Type B pancreatic cell (in vitro differentiated cells): ENCODE results near the gene BRMS1L. TPM values are rescaled to one million over a fixed set of nuclear protein-coding genes. Genes with fewer than 3 reads are reported as not detected.
"Not testable (repeated sequence)": the region's sequence is repeated elsewhere in the genome, so short reads cannot be mapped to it uniquely, and the experiment has no call there.

Experiments
- DNase-seq: peaks from one replicate; pipeline ENCODE4 v3.0.0; 2021; ENCODE audit warnings: mixed read lengths; ENCODE audit not compliant: unreplicated experiment; ENCODE audit errors: extremely low spot score
- H3K27ac Mint-ChIP-seq: 2 replicates; pipeline ENCODE4 v1.8.0; 2021; ENCODE audit warnings: mild to moderate bottlenecking, mixed read lengths
- H3K27me3 Mint-ChIP-seq: 2 replicates; pipeline ENCODE4 v1.8.0; 2021; ENCODE audit warnings: mixed read lengths
- H3K36me3 Mint-ChIP-seq: 2 replicates; pipeline ENCODE4 v1.8.0; 2021; ENCODE audit warnings: mixed read lengths
- H3K4me1 Mint-ChIP-seq: one replicate; pipeline ENCODE4 v1.8.0; 2021; ENCODE audit warnings: mixed read lengths; ENCODE audit not compliant: unreplicated experiment
- H3K4me3 Mint-ChIP-seq: 2 replicates; pipeline ENCODE4 v1.8.0; 2021; ENCODE audit warnings: mild to moderate bottlenecking, mixed read lengths
- H3K9me3 Mint-ChIP-seq: 2 replicates; pipeline ENCODE4 v1.8.0; 2021; ENCODE audit warnings: mixed read lengths
- total RNA-seq: library from RNA; stranded (reverse); gene quantifications from 2 replicates; pipeline ENCODE4 v1.2.1, GENCODE V29; 2021; ENCODE audit warnings: low replicate concordance
- TF ChIP-seq, protein P1 (sequence below): fragments of 200-600 bp; sonication (generic); conservative IDR thresholded peaks from 2 replicates; pipeline ENCODE4 v1.5.0; 2021; ENCODE audit warnings: antibody characterized with exemption, mild to moderate bottlenecking

The BRMS1L gene
- total RNA-seq, 1 donor from 2014 or later: 14.6 TPM

DNA sequence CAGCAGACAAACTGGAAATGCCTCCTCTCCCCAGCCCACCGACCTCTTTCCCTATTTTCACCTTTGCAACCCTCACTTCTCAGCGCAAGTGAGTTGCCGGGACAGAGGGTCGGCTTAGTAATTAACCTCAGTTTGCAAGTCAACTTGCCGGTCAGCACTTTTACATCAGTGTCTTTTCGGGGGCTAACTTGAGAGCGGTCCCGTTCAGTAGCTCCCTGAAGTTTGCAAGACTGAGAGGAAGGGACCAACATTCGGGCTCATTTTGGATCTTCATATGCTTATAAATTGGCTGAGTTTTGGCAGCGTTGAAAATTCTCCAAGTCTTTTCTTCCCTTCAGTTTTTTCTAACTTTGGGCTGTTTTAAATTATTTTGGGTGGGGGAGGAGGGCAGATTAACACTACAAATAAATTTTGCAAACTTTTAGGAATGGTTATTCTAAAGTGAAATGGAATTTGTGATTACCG is 846 bp downstream of the BRMS1L start:
- no peaks in the 10 kb centered on the region for H3K9me3 Mint-ChIP-seq
- peaks cover 18% of the 10 kb centered on the region for H3K4me1 Mint-ChIP-seq
- no peak for DNase-seq
- H3K27me3 Mint-ChIP-seq: no peaks in the 10 kb centered on the region
- peak overlapping the region; percentile 91 for H3K4me3 Mint-ChIP-seq
- H3K36me3 Mint-ChIP-seq: no peaks in the 10 kb centered on the region
- H3K27ac Mint-ChIP-seq: peak overlapping the region; percentile 83
- TF ChIP-seq, protein P1, sequence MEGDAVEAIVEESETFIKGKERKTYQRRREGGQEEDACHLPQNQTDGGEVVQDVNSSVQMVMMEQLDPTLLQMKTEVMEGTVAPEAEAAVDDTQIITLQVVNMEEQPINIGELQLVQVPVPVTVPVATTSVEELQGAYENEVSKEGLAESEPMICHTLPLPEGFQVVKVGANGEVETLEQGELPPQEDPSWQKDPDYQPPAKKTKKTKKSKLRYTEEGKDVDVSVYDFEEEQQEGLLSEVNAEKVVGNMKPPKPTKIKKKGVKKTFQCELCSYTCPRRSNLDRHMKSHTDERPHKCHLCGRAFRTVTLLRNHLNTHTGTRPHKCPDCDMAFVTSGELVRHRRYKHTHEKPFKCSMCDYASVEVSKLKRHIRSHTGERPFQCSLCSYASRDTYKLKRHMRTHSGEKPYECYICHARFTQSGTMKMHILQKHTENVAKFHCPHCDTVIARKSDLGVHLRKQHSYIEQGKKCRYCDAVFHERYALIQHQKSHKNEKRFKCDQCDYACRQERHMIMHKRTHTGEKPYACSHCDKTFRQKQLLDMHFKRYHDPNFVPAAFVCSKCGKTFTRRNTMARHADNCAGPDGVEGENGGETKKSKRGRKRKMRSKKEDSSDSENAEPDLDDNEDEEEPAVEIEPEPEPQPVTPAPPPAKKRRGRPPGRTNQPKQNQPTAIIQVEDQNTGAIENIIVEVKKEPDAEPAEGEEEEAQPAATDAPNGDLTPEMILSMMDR: no peak

DNA sequence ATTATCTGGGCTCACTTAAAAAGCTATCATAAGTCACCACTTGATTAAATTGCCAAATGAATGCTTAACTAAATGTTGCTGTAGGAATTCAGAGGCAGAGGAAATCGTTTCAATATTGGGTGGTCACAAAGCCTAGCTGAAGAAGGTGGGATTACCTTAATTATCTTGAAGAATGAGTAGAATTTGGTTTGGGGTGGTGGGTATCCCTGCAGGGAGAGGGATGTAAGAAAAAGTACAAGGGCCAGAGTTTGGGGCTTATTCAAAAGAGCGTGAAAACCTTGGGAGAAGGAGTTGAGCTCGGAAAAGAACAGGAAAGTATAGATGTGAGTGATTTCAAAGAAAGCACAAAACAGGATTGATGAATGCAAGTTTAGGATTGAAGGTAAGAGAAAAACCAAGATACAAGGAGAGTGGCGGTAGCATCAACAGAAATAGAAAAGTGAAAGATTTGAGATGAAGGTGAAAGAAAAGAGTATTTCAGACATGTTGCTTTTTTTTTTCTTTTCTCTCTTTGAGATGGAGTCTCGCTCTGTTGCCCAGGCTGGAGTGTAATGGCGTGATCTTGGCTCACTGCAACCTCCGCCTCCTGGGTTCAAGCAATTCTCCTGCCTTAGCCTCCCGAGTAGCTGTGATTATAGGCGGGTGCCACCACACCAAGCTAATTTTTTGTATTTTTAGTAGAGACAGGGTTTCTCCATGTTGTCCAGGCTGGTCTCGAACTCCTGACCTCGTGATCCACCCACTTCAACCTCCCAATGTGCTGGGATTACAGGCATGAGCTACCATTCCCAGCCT is 1.7 kb downstream of the BRMS1L start:
- H3K27ac Mint-ChIP-seq: no peak overlapping the region
- H3K4me1 Mint-ChIP-seq: peaks cover 18% of the 10 kb centered on the region
- H3K27me3 Mint-ChIP-seq: no peaks in the 10 kb centered on the region
- H3K4me3 Mint-ChIP-seq: peak overlapping the region; percentile 91
- TF ChIP-seq, protein P1: no peak
- no peak for DNase-seq
- H3K9me3 Mint-ChIP-seq: no peaks in the 10 kb centered on the region
- no peaks in the 10 kb centered on the region for H3K36me3 Mint-ChIP-seq

DNA sequence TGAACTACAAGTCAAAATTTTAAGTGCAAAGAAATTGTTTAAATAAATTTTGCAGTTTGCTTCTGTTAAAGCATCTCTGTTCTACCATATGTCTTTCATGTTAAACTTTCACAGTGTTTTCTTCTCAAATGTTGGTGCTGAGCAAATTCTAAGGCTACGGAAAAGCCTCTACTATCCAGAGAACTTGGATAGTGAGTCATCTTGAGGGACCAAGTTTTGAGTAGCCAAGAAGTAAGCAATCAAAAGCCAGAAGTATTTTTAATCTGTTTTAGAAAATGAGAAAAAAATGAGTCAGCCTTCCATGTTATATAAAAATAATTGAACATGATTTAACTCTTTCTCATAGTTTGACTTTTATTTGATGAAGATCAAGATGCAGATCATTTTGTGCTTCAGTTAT is 3.3 kb downstream of the BRMS1L start:
- Mint-ChIP-seq H3K4me3 (no peak overlapping the region), H3K36me3 (peaks cover 7% of the 10 kb centered on the region), H3K27ac (no peak overlapping the region), H3K27me3 (no peaks in the 10 kb centered on the region), H3K4me1 (peaks cover 18% of the 10 kb centered on the region), H3K9me3 (no peaks in the 10 kb centered on the region)
- TF ChIP-seq, protein P1: no peak
- no peak for DNase-seq

DNA sequence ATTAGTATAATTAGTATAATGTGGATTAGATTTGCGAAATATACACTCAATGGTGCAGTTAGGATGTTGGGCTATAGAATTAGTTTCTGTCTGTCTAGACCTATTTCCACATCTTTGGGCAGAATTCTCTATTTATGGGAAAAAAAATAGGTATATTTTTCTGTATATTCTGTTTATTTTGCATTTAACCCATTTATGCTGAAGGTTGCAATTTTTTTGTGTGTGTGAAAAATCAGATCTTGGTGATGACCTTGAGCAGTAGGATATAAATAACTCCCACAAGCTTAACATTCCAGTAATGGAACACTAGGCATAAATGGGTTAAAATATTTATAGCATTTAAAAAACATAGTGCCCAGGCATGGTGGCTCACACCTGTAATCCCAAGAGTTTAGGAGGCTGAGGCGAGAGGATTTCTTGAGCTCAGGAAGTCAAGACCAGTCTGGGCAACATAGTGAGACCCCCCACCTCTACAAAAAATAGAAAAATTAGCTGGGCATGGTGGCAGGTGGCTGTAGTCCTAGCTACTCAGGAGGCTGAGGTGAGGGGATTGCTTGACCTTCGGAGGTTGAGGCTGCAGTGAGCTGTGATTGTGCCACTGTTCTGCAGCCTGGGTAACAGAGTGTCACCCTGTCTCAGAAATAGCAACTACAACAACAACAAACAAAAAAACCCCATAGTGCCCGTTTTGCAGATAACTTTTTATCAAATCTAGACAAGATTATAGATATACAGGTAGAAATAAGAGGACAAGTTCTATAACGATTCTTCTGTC is 9.3 kb downstream of the BRMS1L start:
- peaks cover 46% of the 10 kb centered on the region for H3K36me3 Mint-ChIP-seq
- no peak overlapping the region for H3K4me3 Mint-ChIP-seq
- TF ChIP-seq, protein P1: no peak
- no peak overlapping the region for H3K27ac Mint-ChIP-seq
- no peaks in the 10 kb centered on the region for H3K4me1 Mint-ChIP-seq
- H3K27me3 Mint-ChIP-seq: no peaks in the 10 kb centered on the region
- no peaks in the 10 kb centered on the region for H3K9me3 Mint-ChIP-seq
- no peak for DNase-seq

DNA sequence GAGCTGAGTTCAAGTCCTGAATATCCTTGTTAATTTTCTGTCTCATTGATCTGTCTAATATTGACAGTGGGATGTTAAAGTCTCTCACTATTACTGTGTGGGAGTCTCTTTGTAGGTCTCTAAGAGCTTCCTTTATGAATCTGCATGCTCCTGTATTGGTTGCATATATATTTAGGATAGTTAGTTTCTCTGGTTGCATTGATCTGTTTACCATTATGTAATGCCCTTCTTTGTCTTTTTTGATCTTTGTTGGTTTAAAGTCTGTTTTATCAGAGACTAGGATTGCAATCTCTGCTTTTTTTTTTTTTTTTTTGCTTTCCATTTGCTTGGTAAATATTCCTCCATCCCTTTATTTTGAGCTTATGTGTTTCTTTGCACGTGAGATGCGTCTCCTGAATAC is 15.6 kb downstream of the BRMS1L start:
- H3K9me3 Mint-ChIP-seq, DNase-seq, H3K27ac Mint-ChIP-seq, H3K27me3 Mint-ChIP-seq, H3K4me3 Mint-ChIP-seq, H3K4me1 Mint-ChIP-seq: not testable (repeated sequence)
- H3K36me3 Mint-ChIP-seq: peaks cover 73% of the 10 kb centered on the region

DNA sequence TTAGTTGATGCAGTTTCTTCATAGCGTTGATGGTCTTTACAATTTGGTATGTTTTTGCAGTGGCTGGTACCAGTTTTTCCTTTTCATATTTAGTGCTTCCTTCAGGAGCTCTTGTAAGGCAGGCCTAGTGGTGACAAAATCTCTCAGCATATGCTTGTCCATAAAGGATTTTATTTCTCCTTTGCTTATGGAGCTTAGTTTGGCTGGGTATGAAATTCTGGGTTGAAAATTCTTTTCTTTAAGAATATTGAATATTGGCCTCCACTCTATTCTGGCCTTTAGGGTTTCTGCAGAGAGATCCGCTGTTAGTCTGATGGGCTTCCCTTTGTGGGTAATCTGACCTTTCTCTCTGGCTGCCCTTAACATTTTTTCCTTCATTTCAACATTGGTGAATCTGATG is 16.1 kb downstream of the BRMS1L start:
- peaks cover 71% of the 10 kb centered on the region for H3K36me3 Mint-ChIP-seq
- not testable (repeated sequence) for H3K27me3 Mint-ChIP-seq, DNase-seq, H3K27ac Mint-ChIP-seq, H3K4me3 Mint-ChIP-seq, H3K9me3 Mint-ChIP-seq, H3K4me1 Mint-ChIP-seq
